Stimulated activated CD4-positive, alpha-beta T cell treated with anti-CD3 and anti-CD28 coated beads, TNF-alpha, amount 100 ng/mL, for 24 hours (primary cell): ENCODE data around the gene TTC3.

Experiments
- DNase-seq, 3 experiments: peaks; one replicate each; pipeline ENCODE4 v3.0.0-alpha.2; 2020; ENCODE audit warnings: low read depth in 3 of 3

Gene TTC3

GRCh38 chr21:37223804-37224345 lies 150.8 kb downstream of the TTC3 start:
- no peak for DNase-seq

- DNase-seq = peak in 1 of 3 experiments; percentile 52
Measured at GRCh38 chr21:37224861-37225839, 152.1 kb downstream of the TTC3 start.

GRCh38 chr21:37226041-37226920 lies 153.2 kb downstream of the TTC3 start:
- no peak for DNase-seq

- no peak for DNase-seq
Measured at GRCh38 chr21:37227071-37228002, 154.3 kb downstream of the TTC3 start.

GRCh38 chr21:37228003-37228400 lies 154.9 kb downstream of the TTC3 start:
- no peak for DNase-seq

GRCh38 chr21:37230632-37231248 lies 157.7 kb downstream of the TTC3 start:
- DNase-seq = no peak

- no peak for DNase-seq
Measured at GRCh38 chr21:37231249-37231645, 158.2 kb downstream of the TTC3 start.

- DNase-seq = no peak
Measured at GRCh38 chr21:37231671-37232070, 158.6 kb downstream of the TTC3 start.

- DNase-seq = no peak
Measured at GRCh38 chr21:37232274-37233018, 159.4 kb downstream of the TTC3 start.

GRCh38 chr21:37233551-37234146 lies 160.6 kb downstream of the TTC3 start:
- no peak for DNase-seq

GRCh38 chr21:37237346-37237745 lies 164.3 kb downstream of the TTC3 start:
- DNase-seq = no peak

GRCh38 chr21:37237764-37238163 lies 164.7 kb downstream of the TTC3 start:
- DNase-seq = no peak

- DNase-seq = no peak
Measured at GRCh38 chr21:37240978-37241377, 167.9 kb downstream of the TTC3 start.

GRCh38 chr21:37241426-37241825 lies 168.4 kb downstream of the TTC3 start:
- no peak for DNase-seq

GRCh38 chr21:37243961-37244360 lies 170.9 kb downstream of the TTC3 start:
- no peak for DNase-seq

GRCh38 chr21:37244501-37245095 lies 171.5 kb downstream of the TTC3 start:
- DNase-seq = peak in 1 of 3 experiments; percentile 7

GRCh38 chr21:37245151-37245550 lies 172.1 kb downstream of the TTC3 start:
- DNase-seq = no peak

GRCh38 chr21:37248298-37248697 lies 175.2 kb downstream of the TTC3 start:
- DNase-seq = no peak
